NT2/D1 (cell line): ENCODE measurements around the gene SLC28A1.

Experiments
- SUZ12 ChIP-seq: IDR thresholded peaks from 2 replicates; pipeline ENCODE4 v1.6.1; 2011; ENCODE audit not compliant: insufficient read length, insufficient read depth; ENCODE audit errors: extremely low read depth
- YY1 ChIP-seq: IDR thresholded peaks from 2 replicates; pipeline ENCODE4 v1.6.1; 2011; ENCODE audit not compliant: insufficient read length, insufficient read depth
- ZNF274 ChIP-seq: IDR thresholded peaks from 2 replicates; pipeline ENCODE4 v1.6.1; 2011; ENCODE audit warnings: mild to moderate bottlenecking, low read depth, low read length

DNA sequence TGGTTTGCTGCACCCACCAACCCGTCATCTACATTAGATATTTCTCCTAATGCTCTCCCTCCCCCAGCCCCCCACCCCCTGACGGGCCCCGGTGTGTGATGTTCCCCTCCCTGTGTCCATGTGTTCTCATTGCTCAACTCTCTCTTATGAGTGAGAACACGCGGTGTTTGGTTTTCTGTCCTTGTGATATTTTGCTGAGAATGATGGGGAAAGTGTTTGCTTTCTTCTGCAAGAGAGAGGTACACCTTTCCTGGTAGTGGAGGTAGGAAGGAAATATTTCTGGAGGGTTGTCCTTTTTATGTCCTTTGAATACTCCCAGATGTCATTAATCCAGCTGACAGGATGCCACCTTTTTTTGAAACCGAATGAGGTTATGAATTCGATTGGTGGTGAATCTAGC is 10.5 kb upstream of the SLC28A1 start:
- TF ChIP-seq YY1 (no peak), ZNF274 (no peak), SUZ12 (no peak)
